IMR-90 (cell line): ENCODE measurements around the gene BCL11A. TPM values are rescaled to one million over a fixed set of nuclear protein-coding genes. Genes with fewer than 3 reads are reported as not detected.

ENCODE experiments used
- ATAC-seq: fragments of 200-7000 bp; cut with Tn5 transposase; 2 replicates; pipeline ENCODE4 v1.9.1; 2020; ENCODE audit warnings: low read depth, mild to moderate bottlenecking, moderate library complexity
- BruUV-seq: library from RNA; stranded (reverse); fragments of 400-500 nt; replicated peaks from 2 replicates; lab custom pipeline; 2021; lab: Mats Ljungman, UMichigan
- CTCF ChIA-PET: fragments of 300-600 bp; formaldehyde crosslinking; extraction: SDS; loops from one replicate; lab custom pipeline; 2021; ENCODE audit warnings: antibody characterized with exemption; lab: Yijun Ruan, JAX
- POLR2A ChIA-PET: fragments of 300-600 bp; sonication (Branson Sonifier 250); formaldehyde crosslinking; loops from one replicate; lab custom pipeline; 2022; ENCODE audit warnings: antibody characterized with exemption; ENCODE audit not compliant: unreplicated experiment; lab: Charles Lee
- DNase-seq: peaks from one replicate; pipeline ENCODE4 v3.0.0; 2013
- H2AFZ ChIP-seq: replicated peaks from 2 replicates; pipeline ENCODE3; 2013; ENCODE audit warnings: low read length, mild to moderate bottlenecking; ENCODE audit not compliant: poor library complexity
- H2AK5ac ChIP-seq: 2 replicates; pipeline ENCODE4 v1.6.1; 2013; ENCODE audit warnings: low read depth, low read length, inconsistent platforms
- H2AK9ac ChIP-seq: replicated peaks from 2 replicates; pipeline ENCODE3; 2013; ENCODE audit warnings: mild to moderate bottlenecking, low read depth, low read length, moderate library complexity; ENCODE audit not compliant: poor library complexity
- H2BK120ac ChIP-seq: 2 replicates; pipeline ENCODE4 v1.6.1; 2013; ENCODE audit warnings: low read depth, low read length, inconsistent platforms
- H2BK15ac ChIP-seq: 3 replicates; pipeline ENCODE4 v1.6.1; 2013; ENCODE audit warnings: low read depth, low read length, inconsistent platforms
- H2BK20ac ChIP-seq: 2 replicates; pipeline ENCODE4 v1.6.1; 2013; ENCODE audit warnings: low read depth, mild to moderate bottlenecking, inconsistent platforms, low read length, moderate library complexity
- H2BK5ac ChIP-seq: 2 replicates; pipeline ENCODE4 v1.6.1; 2013; ENCODE audit warnings: mild to moderate bottlenecking, low read depth, low read length, inconsistent platforms; ENCODE audit not compliant: poor library complexity, severe bottlenecking
- H3K14ac ChIP-seq: replicated peaks from 2 replicates; pipeline ENCODE4 v1.6.1; 2013; ENCODE audit warnings: low read depth, low read length, inconsistent platforms
- H3K18ac ChIP-seq: 2 replicates; pipeline ENCODE4 v1.6.1; 2013; ENCODE audit warnings: low read depth, low read length, control low read depth
- H3K23ac ChIP-seq: 2 replicates; pipeline ENCODE4 v1.6.1; 2013; ENCODE audit warnings: low read depth, low read length, inconsistent platforms
- H3K27ac ChIP-seq: 2 replicates; pipeline ENCODE4 v1.5.1; 2013; ENCODE audit warnings: mild to moderate bottlenecking, control low read depth, low read length; ENCODE audit not compliant: insufficient read depth
- H3K27me3 ChIP-seq: 2 replicates; pipeline ENCODE4 v1.6.1; 2013; ENCODE audit warnings: low read length; ENCODE audit not compliant: control insufficient read depth, insufficient read depth
- H3K36me3 ChIP-seq: 2 replicates; pipeline ENCODE4 v1.6.1; 2013; ENCODE audit warnings: low read length, mixed read lengths; ENCODE audit not compliant: control insufficient read depth, insufficient read depth
- H3K4ac ChIP-seq: 2 replicates; pipeline ENCODE4 v1.6.1; 2013; ENCODE audit warnings: low read depth, low read length, inconsistent platforms
- H3K4me1 ChIP-seq: 2 replicates; pipeline ENCODE4 v1.6.1; 2013; ENCODE audit warnings: low read length, mixed read lengths; ENCODE audit not compliant: control insufficient read depth, insufficient read depth
- H3K4me2 ChIP-seq: 2 replicates; pipeline ENCODE4 v1.6.1; 2013; ENCODE audit warnings: low read depth, mild to moderate bottlenecking, control low read depth, low read length, moderate library complexity
- H3K4me3 ChIP-seq: 2 replicates; pipeline ENCODE4 v1.5.1; 2013; ENCODE audit warnings: low read depth, mild to moderate bottlenecking, control low read depth, low read length, moderate library complexity; ENCODE audit not compliant: insufficient read depth
- H3K56ac ChIP-seq: 2 replicates; pipeline ENCODE4 v1.6.1; 2013; ENCODE audit warnings: low read length, inconsistent platforms; ENCODE audit not compliant: insufficient read depth; ENCODE audit errors: extremely low read depth
- H3K79me1 ChIP-seq, 2 experiments: 2 replicates each; pipeline ENCODE4 v1.6.1; 2013; ENCODE audit warnings: low read length in 2 of 2, inconsistent platforms in 1 of 2, low read depth in 1 of 2
- H3K9ac ChIP-seq: 2 replicates; pipeline ENCODE4 v1.6.1; 2013; ENCODE audit warnings: low read depth, low read length, control low read depth
- H3K9me1 ChIP-seq: 2 replicates; pipeline ENCODE4 v1.6.1; 2013; ENCODE audit warnings: low read length, inconsistent platforms; ENCODE audit not compliant: insufficient read depth
- H3K9me3 ChIP-seq: 2 replicates; pipeline ENCODE4 v1.6.1; 2013; ENCODE audit warnings: low read length; ENCODE audit not compliant: control insufficient read depth, insufficient read depth
- H4K20me1 ChIP-seq: 2 replicates; pipeline ENCODE4 v1.6.1; 2013; ENCODE audit warnings: low read length, inconsistent platforms; ENCODE audit not compliant: insufficient read depth
- H4K5ac ChIP-seq: 2 replicates; pipeline ENCODE4 v1.6.1; 2013; ENCODE audit warnings: mild to moderate bottlenecking, low read depth, low read length, control low read depth
- H4K8ac ChIP-seq, 2 experiments: 2 replicates each; pipeline ENCODE4 v1.6.1; 2013; ENCODE audit warnings: low read depth in 2 of 2, low read length in 2 of 2, control low read depth in 1 of 2, inconsistent platforms in 1 of 2
- H4K91ac ChIP-seq: 2 replicates; pipeline ENCODE4 v1.6.1; 2013; ENCODE audit warnings: low read depth, low read length, inconsistent platforms; ENCODE audit not compliant: insufficient read depth
- FOS ChIP-seq: fragments of 150-350 bp; IDR thresholded peaks from 2 replicates; pipeline ENCODE4 v1.6.1; 2016; ENCODE audit warnings: low read depth, low read length
- POLR2A ChIP-seq: IDR thresholded peaks from 2 replicates; pipeline ENCODE4 v1.6.1; 2012; ENCODE audit warnings: mild to moderate bottlenecking, low read depth, low read length
- WGBS, 2 experiments: methylation state at CpG; one replicate each; pipeline versions ENCODE4 v1.1.5 to v1.1.7; 2013; ENCODE audit warnings: missing lambda C conversion rate in 2 of 2; ENCODE audit not compliant: insufficient read length in 1 of 2; ENCODE audit errors: extremely low coverage in 2 of 2; 5-methylcytosine and 5-hydroxymethylcytosine counted together
- dilution Hi-C: fragments of 300-500 bp; cut with HindIII; formaldehyde crosslinking; loops from one replicate; pipeline ENCODE4 v1.14.3; 2018; ENCODE audit warnings: low sequenced_read_pairs; ENCODE audit not compliant: unreplicated experiment
- in situ Hi-C: fragments of 300-500 bp; cut with MboI; formaldehyde crosslinking; loops from 3 replicates; pipeline ENCODE4 v1.14.3; 2019; ENCODE audit warnings: low sequenced_read_pairs, inconsistent platforms, mixed read lengths
- intact Hi-C: fragments of 100-400 bp; cut with micrococcal nuclease; formaldehyde crosslinking; loops from 2 replicates; pipeline ENCODE4 v1.10.0; 2022
- polyA plus RNA-seq, 3 experiments: library from polyadenylated mRNA; depleted of rRNA; stranded (reverse); fragments of >200 nt; gene quantifications; 2 replicates each; pipeline ENCODE4 v1.2.3, GENCODE V29; 2012; ENCODE audit warnings: low replicate concordance in 1 of 3
- total RNA-seq: library from RNA; depleted of rRNA; stranded (reverse); fragments of >200 nt; gene quantifications from 2 replicates; pipeline ENCODE4 v1.2.3, GENCODE V29; 2012

Gene BCL11A
- total and polyA plus RNA-seq, 2 of the 4 experiments (the other 2 are of a cell fraction), result 1.0 to 1.1 TPM

- H3K4ac ChIP-seq, result no peak overlapping the region
- H2AK5ac ChIP-seq, result no peak overlapping the region
- no peaks in the 10 kb centered on the region for H4K20me1 ChIP-seq
- H3K4me2 ChIP-seq, result peak overlapping the region; percentile 65
- no CpG with 5 or more reads among the region's 13 CpGs for WGBS, 2 experiments
- H4K91ac ChIP-seq, result no peak overlapping the region
- no peak overlapping the region for H3K56ac ChIP-seq
- intact Hi-C loops, result loop anchor here (1.0 to 10.0 kb wide), 5 partner anchors 213 to 1975 kb away; no protein-coding TSS in a partner anchor
- ChIA-PET CTCF (interaction anchor here (0.6 to 1.1 kb wide), 15 partner anchors 10 to 1981 kb away, joined by 3 to 6 read pairs (median 4); no protein-coding TSS in a partner anchor), POLR2A (no interaction called here)
- H2BK5ac ChIP-seq, result no peak overlapping the region
- H4K8ac ChIP-seq, result no peak overlapping the region
- no peaks in the 10 kb centered on the region for H3K36me3 ChIP-seq
- H2AK9ac ChIP-seq, result peak overlapping the region; percentile 17
- H2AFZ ChIP-seq, result peak overlapping the region; percentile 94
- H3K14ac ChIP-seq, result no peak overlapping the region
- H2BK15ac ChIP-seq, result no peak overlapping the region
- no peaks in the 10 kb centered on the region for H3K9me1 ChIP-seq
- no peak overlapping the region for H3K27ac ChIP-seq
- in situ Hi-C loops, result no loop called here
- dilution Hi-C loops, result no loop called here
- H3K79me1 ChIP-seq, result no peaks in the 10 kb centered on the region
- DNase-seq (no peak), ATAC-seq (no peak)
- peak overlapping the region; percentile 2; the same call in 1 of the 2 replicates for H3K9ac ChIP-seq
- H3K23ac ChIP-seq, result no peak overlapping the region
- no peaks in the 10 kb centered on the region for H3K9me3 ChIP-seq
- peak overlapping the region; percentile 57 for H3K4me3 ChIP-seq
- TF ChIP-seq FOS (no peak), POLR2A (no peak)
- no peak overlapping the region for H2BK20ac ChIP-seq
- no peak overlapping the region for H2BK120ac ChIP-seq
- H4K5ac ChIP-seq, result no peak overlapping the region
- H3K18ac ChIP-seq, result no peak overlapping the region
- no peaks in the 10 kb centered on the region for H3K4me1 ChIP-seq
- no TSS peak for BruUV-seq
- peaks cover 39% of the 10 kb centered on the region for H3K27me3 ChIP-seq
Measured at GRCh38 chr2:60549928-60550177, 3.6 kb downstream of the BCL11A start.
